Panc1 (cell line): Measurements from ENCODE around the gene BMAL1. TPM values are rescaled to one million over a fixed set of nuclear protein-coding genes. Genes with fewer than 3 reads are reported as not detected.

Experiments used
- ATAC-seq: fragments of 200-7000 bp; cut with Tn5 transposase; 2 replicates; pipeline ENCODE4 v1.9.1; 2020; ENCODE audit warnings: mild to moderate bottlenecking, moderate library complexity
- BruUV-seq: library from RNA; stranded (reverse); fragments of 400-500 nt; replicated peaks from 2 replicates; lab custom pipeline; 2021; lab: Mats Ljungman, UMichigan
- CTCF ChIA-PET: fragments of 300-600 bp; sonication (Branson Sonifier 250); formaldehyde crosslinking; loops from one replicate; lab custom pipeline; 2022; ENCODE audit warnings: antibody characterized with exemption; lab: Charles Lee
- POLR2A ChIA-PET: fragments of 300-600 bp; sonication (Branson Sonifier 250); formaldehyde crosslinking; loops from one replicate; lab custom pipeline; 2022; ENCODE audit warnings: antibody characterized with exemption; lab: Charles Lee
- DNase-seq: peaks from one replicate; pipeline ENCODE4 v3.0.0-alpha.2; 2010; ENCODE audit warnings: low read depth, low spot score
- H3K27ac ChIP-seq: 2 replicates; pipeline ENCODE4 v1.5.1; 2011; ENCODE audit warnings: mild to moderate bottlenecking, low read length, inconsistent platforms
- H3K27me3 ChIP-seq: fragments of 200-500 bp; sonication (Bioruptor generic); 2 replicates; pipeline ENCODE4 v1.6.0; 2014; ENCODE audit warnings: low read length, inconsistent platforms; ENCODE audit not compliant: control insufficient read depth, insufficient read depth
- H3K36me3 ChIP-seq: fragments of 200-500 bp; sonication (Bioruptor generic); 2 replicates; pipeline ENCODE4 v1.5.1; 2014; ENCODE audit warnings: inconsistent platforms, mild to moderate bottlenecking, low read length, moderate library complexity; ENCODE audit not compliant: control insufficient read depth, insufficient read depth
- H3K4me1 ChIP-seq: 2 replicates; pipeline ENCODE4 v1.5.1; 2011; ENCODE audit warnings: inconsistent platforms, mild to moderate bottlenecking, low read length, moderate library complexity; ENCODE audit not compliant: control insufficient read depth, insufficient read depth
- H3K4me3 ChIP-seq, 2 experiments: 2 replicates each; pipeline ENCODE4 v1.5.1; 2011 to 2012; ENCODE audit warnings: low read depth in 2 of 2, low read length in 2 of 2, mild to moderate bottlenecking in 2 of 2, inconsistent platforms in 1 of 2, moderate library complexity in 1 of 2
- H3K9me3 ChIP-seq: fragments of 200-500 bp; sonication (Bioruptor generic); 2 replicates; pipeline ENCODE4 v1.5.1; 2014; ENCODE audit warnings: low read depth, mild to moderate bottlenecking, inconsistent platforms, low read length, moderate library complexity; ENCODE audit not compliant: control insufficient read depth, insufficient read depth
- POLR2AphosphoS5 ChIP-seq: IDR thresholded peaks from 2 replicates; pipeline ENCODE4 v1.6.1; 2012; ENCODE audit warnings: mild to moderate bottlenecking, low read depth, low read length, moderate library complexity
- REST ChIP-seq, 2 experiments: IDR thresholded peaks; 2 replicates each; pipeline ENCODE4 v1.6.1; 2011 to 2012; ENCODE audit warnings: low read depth in 2 of 2, control low read depth in 1 of 2, low read length in 1 of 2, mild to moderate bottlenecking in 1 of 2, moderate library complexity in 1 of 2; ENCODE audit not compliant: insufficient read depth in 1 of 2
- SIN3A ChIP-seq: IDR thresholded peaks from 2 replicates; pipeline ENCODE4 v1.6.1; 2012; ENCODE audit warnings: low read depth, mild to moderate bottlenecking, low read length, moderate library complexity, borderline replicate concordance; ENCODE audit not compliant: insufficient read depth
- TCF7L2 ChIP-seq: IDR thresholded peaks from 2 replicates; pipeline ENCODE4 v1.6.1; 2011; ENCODE audit warnings: mild to moderate bottlenecking, low read depth, low read length, inconsistent platforms
- in situ Hi-C: cut with HindIII; loops from 2 replicates; pipeline ENCODE4 v1.10.0; 2016; ENCODE audit warnings: low sequenced_read_pairs, low pct_unique_long_range_greater_than_20kb
- intact Hi-C: fragments of 100-400 bp; cut with micrococcal nuclease; formaldehyde crosslinking; loops from one replicate; pipeline ENCODE4 v1.10.0; 2022; ENCODE audit not compliant: unreplicated experiment
- total RNA-seq: library from RNA; stranded (reverse); gene quantifications from one replicate; pipeline ENCODE4 v1.2.1, GENCODE V29; 2021; ENCODE audit not compliant: unreplicated experiment
- TF ChIP-seq, protein P1 (sequence below): fragments of 450-650 bp; IDR thresholded peaks from 2 replicates; pipeline ENCODE4 v1.5.1; 2017; ENCODE audit warnings: mild to moderate bottlenecking

BMAL1 gene
- total RNA-seq, 1 experiment from 2014 or later = 9.3 TPM

- ChIA-PET POLR2A (no interaction called here), CTCF (no interaction called here)
- Histone ChIP-seq H3K36me3 (no peaks in the 10 kb centered on the region), H3K27ac (no peak overlapping the region), H3K4me3 (no peak overlapping the region), H3K9me3 (no peaks in the 10 kb centered on the region), H3K27me3 (no peaks in the 10 kb centered on the region), H3K4me1 (0 out of 2 replicates have a peak, but pooled peaks cover 7% of the 10 kb centered on the region)
- no TSS peak for BruUV-seq
- ATAC-seq (no peak), DNase-seq (no peak)
- in situ Hi-C loops = no loop called here
- TF ChIP-seq REST (IDR thresholded peaks at IDR 0.05; ENCODE audit: insufficient read depth in 1 of 2, low read depth in 2 of 2, low read length in 1 of 2) = no peak
- TF ChIP-seq SIN3A = no peak
- TF ChIP-seq, protein P1, sequence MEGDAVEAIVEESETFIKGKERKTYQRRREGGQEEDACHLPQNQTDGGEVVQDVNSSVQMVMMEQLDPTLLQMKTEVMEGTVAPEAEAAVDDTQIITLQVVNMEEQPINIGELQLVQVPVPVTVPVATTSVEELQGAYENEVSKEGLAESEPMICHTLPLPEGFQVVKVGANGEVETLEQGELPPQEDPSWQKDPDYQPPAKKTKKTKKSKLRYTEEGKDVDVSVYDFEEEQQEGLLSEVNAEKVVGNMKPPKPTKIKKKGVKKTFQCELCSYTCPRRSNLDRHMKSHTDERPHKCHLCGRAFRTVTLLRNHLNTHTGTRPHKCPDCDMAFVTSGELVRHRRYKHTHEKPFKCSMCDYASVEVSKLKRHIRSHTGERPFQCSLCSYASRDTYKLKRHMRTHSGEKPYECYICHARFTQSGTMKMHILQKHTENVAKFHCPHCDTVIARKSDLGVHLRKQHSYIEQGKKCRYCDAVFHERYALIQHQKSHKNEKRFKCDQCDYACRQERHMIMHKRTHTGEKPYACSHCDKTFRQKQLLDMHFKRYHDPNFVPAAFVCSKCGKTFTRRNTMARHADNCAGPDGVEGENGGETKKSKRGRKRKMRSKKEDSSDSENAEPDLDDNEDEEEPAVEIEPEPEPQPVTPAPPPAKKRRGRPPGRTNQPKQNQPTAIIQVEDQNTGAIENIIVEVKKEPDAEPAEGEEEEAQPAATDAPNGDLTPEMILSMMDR = no peak
- TF ChIP-seq POLR2AphosphoS5 = no peak
- no peak for TF ChIP-seq TCF7L2
- intact Hi-C loops = no loop called here
Measured at GRCh38 chr11:13332124-13332523, 54.5 kb downstream of the BMAL1 start.

- Histone ChIP-seq H3K27me3 (no peaks in the 10 kb centered on the region), H3K27ac (no peak overlapping the region), H3K4me3 (no peak overlapping the region), H3K36me3 (no peaks in the 10 kb centered on the region), H3K4me1 (peaks cover 12% of the 10 kb centered on the region; the same call in 1 of the 2 replicates), H3K9me3 (no peaks in the 10 kb centered on the region)
- BruUV-seq = no TSS peak
- intact Hi-C loops (no loop called here), in situ Hi-C loops (no loop called here)
- ATAC-seq = no peak
- TF ChIP-seq SIN3A (no peak), POLR2AphosphoS5 (no peak), REST (IDR thresholded peaks at IDR 0.05; ENCODE audit: insufficient read depth in 1 of 2, low read depth in 2 of 2, low read length in 1 of 2) (no peak), TCF7L2 (no peak)
- TF ChIP-seq, protein P1 = no peak
- ChIA-PET CTCF (interaction anchor here (1.1 kb wide), 1 partner anchor 370 kb away, joined by 6 read pairs; no protein-coding TSS in a partner anchor), POLR2A (no interaction called here)
- DNase-seq = no peak
Measured at GRCh38 chr11:13333456-13333957, 55.9 kb downstream of the BMAL1 start.
